Amniotic epithelial cell (primary cell): ENCODE measurements around the gene ERC1.
"Not testable (repeated sequence)": the region's sequence is repeated elsewhere in the genome, so short reads cannot be mapped to it uniquely, and the experiment has no call there.

ENCODE experiments used
- DNase-seq: peaks from one replicate; pipeline ENCODE4 v3.0.0-alpha.2; 2010; ENCODE audit warnings: low read depth

ERC1 gene

GRCh38 chr12:1289371-1290155 lies 298.5 kb downstream of the ERC1 start:
- no peak for DNase-seq

DNA sequence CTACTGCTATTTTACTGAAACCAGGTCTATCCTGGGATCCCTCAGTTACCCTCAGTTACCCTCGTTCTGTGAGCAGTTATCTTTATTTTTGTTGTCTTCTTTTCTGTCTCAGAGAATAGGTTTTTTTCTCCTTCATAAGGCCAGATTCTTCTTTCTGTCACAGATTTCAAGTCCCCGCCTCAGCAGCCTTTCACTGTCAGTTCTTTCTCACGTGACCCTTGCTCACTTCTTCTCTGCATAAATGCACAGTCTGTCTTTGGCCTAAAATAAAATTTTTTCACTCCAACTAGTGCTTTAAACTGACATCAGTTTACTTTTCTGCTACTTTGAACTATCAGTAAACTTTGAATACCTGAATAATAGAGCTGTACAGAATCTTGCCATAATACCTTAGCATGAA lies 299.7 kb downstream of the ERC1 start:
- no peak for DNase-seq

DNA sequence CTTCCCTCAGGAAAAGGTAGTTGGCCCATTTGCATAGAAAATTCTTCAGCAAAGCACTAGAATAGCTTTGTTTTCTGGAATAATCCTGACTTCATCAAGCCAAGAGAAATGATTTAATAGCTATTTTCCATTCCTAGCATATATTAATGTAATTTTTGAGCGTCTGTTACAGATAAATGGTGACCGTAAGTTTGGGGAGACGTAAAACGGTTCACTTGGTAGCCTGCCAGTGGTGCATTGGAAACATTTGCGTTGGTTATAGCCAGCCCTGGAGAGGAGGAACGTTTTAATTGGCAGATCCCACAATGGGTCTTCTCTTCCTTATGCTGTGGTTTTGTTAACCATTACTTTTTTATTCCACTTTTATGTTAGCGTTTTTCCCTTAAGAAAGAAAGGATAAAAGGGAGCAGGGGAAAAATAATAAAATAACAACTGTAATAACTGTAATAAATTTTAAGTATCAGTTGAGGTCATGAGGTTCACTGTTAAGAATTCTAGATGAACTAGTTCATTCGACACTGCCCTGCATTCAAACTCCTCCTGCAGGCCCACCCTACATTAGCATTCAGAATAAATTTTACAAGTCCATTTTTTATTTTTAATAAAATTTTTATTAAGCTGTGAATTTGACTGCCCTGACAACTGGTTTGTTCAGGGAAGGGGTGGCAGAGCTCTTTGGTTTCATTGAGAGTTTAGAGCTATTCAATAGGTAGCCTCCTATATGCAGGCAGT lies 300.7 kb downstream of the ERC1 start:
- DNase-seq: no peak

DNA sequence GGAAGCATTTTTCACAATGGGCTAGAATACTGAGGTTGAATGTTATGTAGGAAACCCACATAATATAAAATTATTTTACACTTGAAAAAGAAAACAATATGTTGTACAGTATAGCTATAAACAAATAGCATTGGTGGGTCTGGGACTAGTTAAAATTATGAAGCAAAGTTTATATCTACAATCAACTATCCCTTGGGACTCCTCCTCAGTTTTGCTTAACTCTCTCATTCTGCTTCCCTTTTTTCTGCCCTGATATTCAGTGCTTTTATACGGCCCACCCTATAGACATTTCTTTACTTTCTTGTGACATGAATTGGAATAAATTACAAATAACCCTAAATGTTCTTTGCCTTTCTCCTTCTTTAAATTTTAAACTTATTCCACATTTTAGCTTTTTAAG lies 302.9 kb downstream of the ERC1 start:
- DNase-seq: no peak

DNA sequence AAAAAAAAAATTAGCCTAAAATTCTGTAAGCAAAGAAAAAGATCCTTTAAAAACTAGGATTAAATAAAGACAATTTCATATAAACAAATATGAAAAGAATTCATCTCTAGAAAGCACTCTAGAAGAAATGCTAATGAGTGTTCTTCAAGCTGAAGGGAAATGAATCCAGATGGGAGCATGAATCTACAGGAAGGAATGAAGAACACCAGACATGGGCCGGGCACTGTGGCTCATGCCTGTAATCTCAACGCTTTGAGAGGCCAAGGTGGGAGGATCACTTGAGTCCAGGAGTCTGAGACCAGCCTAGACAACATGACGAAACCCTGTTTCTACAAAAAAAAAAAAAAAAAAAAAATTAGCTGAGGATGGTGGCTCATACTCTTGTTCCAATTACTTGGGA lies 306.2 kb downstream of the ERC1 start:
- peak; percentile 88 for DNase-seq

- peak; percentile 47 for DNase-seq
These were observed 306.7 kb downstream of the ERC1 start for GRCh38 chr12:1297639-1298175.

- no peak for DNase-seq
These were observed 309.4 kb downstream of the ERC1 start for GRCh38 chr12:1300460-1300859.

- no peak for DNase-seq
These were observed 311.3 kb downstream of the ERC1 start for GRCh38 chr12:1302201-1302870.

- no peak for DNase-seq
These were observed 314.0 kb downstream of the ERC1 start for GRCh38 chr12:1305063-1305434.

GRCh38 chr12:1305791-1306500 lies 314.9 kb downstream of the ERC1 start:
- peak; percentile 50 for DNase-seq

DNA sequence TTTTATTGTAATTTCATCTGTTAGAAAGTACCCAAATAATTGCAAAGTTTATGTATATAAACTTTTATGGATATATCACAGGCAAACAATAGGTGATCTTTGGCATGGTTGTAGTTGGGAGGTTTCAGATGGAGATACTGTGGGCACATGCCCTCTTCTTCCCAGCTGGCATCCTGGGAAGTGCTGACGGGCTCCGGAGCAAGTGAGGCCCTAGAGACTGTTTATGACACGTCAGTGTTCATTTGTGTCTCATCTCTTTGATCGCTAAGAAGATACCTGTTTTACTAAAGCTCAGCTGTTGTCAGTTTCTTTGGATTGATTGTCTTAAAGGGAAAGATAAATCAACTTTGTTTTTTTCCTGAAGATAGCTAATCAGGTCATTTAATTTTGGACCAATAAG lies 315.8 kb downstream of the ERC1 start:
- DNase-seq: no peak

DNA sequence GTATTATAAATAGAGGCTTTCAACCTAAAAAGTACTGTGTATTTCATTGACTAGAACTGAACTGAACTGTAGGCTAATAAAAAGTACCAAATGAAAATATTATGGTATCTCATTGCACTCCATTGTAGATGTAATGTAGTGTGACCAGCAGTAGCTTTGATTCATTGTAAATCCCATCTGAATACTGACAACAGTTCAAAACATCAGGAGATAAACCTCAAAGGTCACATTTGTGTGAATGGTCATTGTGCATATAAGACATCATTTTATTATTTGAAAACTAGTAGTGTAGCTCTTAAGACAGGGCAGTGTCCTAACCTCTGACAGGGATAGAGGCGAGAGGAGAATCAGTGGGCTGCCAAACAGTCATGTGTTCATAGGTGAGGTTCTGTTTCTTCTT lies 316.8 kb downstream of the ERC1 start:
- DNase-seq: no peak

- DNase-seq: no peak
These were observed 318.6 kb downstream of the ERC1 start for GRCh38 chr12:1309613-1310012.

GRCh38 chr12:1310653-1311052 lies 319.6 kb downstream of the ERC1 start:
- no peak for DNase-seq

DNA sequence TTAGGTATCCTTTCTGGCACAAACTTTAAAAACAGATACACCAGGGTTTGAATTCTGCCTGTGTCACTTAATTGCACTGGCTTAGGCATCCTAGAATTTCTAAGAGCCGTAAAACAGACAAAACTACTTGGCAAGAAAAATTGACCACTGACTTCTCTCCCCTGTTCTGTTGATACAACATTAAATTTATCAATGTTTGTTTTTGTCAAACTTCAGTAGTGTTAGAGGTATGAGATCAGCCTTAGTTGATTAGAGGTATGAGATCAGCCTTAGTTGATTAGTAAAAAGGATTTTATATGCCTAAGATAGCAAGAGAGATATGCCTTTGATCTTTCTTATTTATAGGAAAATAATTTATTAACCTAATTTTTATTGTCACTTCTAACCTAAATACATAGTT lies 320.1 kb downstream of the ERC1 start:
- no peak for DNase-seq

- no peak for DNase-seq
These were observed 322.9 kb downstream of the ERC1 start for GRCh38 chr12:1313906-1314305.

- DNase-seq: no peak
These were observed 323.5 kb downstream of the ERC1 start for GRCh38 chr12:1314523-1314922.

DNA sequence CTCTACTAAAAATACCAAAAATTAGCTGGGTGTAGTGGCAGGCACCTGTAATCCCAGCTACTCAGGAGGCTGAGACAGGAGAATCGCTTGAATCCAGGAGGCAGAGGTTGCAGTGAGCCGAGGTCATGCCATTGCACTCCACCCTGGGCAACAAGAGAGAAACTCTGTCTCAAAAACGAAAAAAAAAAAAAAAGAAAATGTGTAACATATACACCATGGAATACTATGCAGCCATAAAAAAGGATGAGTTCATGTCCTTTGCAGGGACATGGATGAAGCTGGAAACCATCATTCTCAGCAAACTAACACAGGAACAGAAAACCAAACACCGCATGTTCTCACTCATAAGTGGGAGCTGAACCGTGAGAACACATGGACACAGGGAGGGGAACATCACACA lies 326.0 kb downstream of the ERC1 start:
- not testable (repeated sequence) for DNase-seq

GRCh38 chr12:1318327-1319031 lies 327.5 kb downstream of the ERC1 start:
- DNase-seq: peak; percentile 55

DNA sequence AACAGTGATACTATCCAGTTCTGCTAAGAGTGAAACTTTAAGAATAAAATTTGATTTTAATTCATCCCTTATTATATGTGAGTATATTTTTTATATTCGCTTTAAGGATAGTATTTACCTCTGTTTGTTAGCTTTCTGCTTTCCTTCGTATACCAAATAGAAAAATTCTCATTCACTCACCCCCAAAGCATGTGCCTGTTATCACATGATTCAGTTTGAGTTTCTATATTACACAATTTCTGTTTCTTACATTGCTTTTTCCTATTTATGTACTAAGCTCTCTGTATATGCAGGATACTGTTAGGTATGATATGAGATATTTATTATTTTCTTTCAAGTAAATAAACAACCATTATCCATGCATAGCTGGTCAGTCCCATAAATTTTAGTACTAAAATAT lies 328.2 kb downstream of the ERC1 start:
- peak; percentile 67 for DNase-seq

DNA sequence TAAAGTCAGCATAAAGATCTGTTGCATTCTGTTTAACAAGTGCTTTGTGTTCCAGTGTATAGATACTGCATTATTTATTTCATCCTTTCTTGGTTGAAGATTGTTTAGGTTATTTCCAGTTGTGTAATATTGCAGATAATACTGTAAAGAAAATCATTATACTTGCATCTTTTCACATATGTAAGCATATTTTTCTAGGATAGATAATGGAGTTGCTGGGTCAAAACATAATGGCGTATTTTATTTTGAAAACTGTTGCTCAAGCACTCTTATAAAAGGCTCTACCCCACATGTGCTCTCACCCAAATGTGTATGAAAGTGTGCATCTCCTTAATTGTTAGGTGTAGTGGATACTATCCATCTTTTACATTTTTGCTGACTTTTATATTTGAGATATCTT lies 329.0 kb downstream of the ERC1 start:
- no peak for DNase-seq

DNA sequence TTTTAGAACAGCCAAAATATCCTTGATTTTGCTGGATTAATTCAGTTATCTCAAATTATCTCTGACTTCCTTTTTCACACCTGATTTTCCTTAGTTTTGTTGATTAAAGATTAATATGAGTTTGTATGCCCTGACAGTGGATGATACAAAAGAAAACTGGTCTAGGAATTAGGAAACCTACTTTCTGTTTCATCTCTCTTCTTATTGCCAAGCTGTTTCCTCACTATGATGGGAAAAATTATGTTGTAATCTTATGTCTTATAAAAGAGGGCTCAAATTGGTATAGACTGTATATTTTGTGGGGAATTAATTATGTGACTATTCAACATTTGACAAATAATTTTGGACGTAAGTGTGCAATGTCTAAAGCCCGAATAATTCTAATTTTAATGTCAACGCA lies 331.8 kb downstream of the ERC1 start:
- DNase-seq: peak; percentile 5
